ENCODE data around the gene FREM1.
A peak's percentile ranks its signal among the peaks of the same experiment; 100 is the strongest.

Gene FREM1

DNA sequence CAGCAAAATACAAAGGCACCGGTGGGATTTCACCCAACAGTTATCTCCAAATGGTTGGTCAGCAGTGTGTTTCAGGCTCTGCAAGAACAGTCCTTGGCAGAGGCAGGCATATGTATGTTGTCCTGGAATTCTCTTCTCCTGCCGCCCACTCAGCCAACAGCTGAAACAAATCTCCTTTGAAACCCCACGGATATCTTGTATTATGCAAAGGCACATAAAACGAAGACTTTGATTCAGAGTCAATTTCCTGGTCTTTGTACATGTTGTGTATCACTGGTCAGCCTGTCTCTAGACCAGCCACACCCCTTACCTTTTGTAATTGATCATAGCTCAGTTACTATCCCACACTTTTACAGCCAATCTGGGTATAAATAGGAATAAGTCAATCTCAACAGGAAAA, 29.2 kb downstream of the FREM1 start:
- no peak for DNase-seq (ENCODE audit: low read depth in 2 of 2, low spot score in 1 of 2)

GRCh38 chr9:14870090-14870489, 40.1 kb downstream of the FREM1 start:
- no peak for DNase-seq (ENCODE audit: low read depth in 2 of 2, low spot score in 1 of 2)

DNA sequence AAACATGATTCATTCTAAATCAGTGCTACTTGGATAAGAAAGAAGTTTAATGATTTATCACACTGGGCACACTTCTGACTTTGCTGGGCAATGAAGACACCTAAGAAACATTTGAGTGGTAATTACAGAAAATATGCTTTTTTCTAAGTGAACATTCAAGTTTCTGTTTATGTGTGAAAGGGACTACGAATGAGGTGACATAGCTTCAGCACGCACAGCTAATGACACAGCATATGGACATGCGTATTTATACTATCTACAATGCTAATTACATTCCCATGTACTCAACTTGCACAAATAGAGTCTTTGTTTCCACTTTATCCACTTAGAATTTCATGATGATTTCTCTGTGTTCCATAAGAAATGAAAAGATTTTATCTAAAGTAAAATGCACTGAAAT, 40.6 kb downstream of the FREM1 start:
- DNase-seq (ENCODE audit: low read depth in 2 of 2, low spot score in 1 of 2), result no peak

- DNase-seq (ENCODE audit: low read depth in 2 of 2, low spot score in 1 of 2), result no peak
These were observed 41.2 kb downstream of the FREM1 start for GRCh38 chr9:14868772-14869583.

DNA sequence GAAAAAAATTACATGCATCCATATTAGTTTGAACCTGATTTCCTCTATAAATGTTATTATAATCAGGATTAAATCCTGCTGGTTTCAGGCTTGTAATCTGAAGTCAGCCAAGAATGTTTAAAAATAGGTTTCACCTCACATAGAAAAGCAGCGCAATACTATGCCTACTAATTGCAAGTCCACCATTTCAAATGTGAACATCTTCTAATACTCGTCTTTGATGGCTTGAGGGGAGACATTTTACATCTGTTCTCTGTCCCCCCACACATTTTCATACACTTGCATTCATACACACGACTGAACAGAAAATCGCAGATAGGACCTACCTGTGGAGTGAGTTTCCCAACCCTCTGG, 41.8 kb downstream of the FREM1 start:
- DNase-seq (ENCODE audit: low read depth in 2 of 2, low spot score in 1 of 2), result no peak

GRCh38 chr9:14866200-14866749, 44.0 kb downstream of the FREM1 start:
- no peak for DNase-seq (ENCODE audit: low read depth in 2 of 2, low spot score in 1 of 2)

- DNase-seq (ENCODE audit: low read depth in 2 of 2, low spot score in 1 of 2), result no peak
These were observed 45.9 kb downstream of the FREM1 start for GRCh38 chr9:14864309-14864708.

DNA sequence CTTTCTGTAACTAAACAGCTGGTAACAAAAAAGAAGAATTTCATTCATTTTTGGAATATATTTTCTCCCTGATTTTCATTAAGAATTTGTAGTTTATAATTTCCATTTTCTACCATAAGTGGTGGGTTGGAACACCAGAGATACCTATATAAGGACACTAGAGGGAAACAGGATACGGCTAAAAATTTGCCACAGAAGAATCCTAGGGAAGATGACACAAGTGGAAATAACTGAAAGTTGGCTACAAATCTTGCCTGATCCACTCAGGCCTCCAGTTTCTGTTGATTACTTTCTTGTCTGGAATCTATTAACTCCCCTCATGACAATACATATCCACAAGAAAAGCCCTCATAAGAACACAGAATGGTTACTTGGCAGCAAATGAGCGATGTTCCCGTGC, 46.8 kb downstream of the FREM1 start:
- DNase-seq (ENCODE audit: low read depth in 2 of 2, low spot score in 1 of 2), result no peak

DNA sequence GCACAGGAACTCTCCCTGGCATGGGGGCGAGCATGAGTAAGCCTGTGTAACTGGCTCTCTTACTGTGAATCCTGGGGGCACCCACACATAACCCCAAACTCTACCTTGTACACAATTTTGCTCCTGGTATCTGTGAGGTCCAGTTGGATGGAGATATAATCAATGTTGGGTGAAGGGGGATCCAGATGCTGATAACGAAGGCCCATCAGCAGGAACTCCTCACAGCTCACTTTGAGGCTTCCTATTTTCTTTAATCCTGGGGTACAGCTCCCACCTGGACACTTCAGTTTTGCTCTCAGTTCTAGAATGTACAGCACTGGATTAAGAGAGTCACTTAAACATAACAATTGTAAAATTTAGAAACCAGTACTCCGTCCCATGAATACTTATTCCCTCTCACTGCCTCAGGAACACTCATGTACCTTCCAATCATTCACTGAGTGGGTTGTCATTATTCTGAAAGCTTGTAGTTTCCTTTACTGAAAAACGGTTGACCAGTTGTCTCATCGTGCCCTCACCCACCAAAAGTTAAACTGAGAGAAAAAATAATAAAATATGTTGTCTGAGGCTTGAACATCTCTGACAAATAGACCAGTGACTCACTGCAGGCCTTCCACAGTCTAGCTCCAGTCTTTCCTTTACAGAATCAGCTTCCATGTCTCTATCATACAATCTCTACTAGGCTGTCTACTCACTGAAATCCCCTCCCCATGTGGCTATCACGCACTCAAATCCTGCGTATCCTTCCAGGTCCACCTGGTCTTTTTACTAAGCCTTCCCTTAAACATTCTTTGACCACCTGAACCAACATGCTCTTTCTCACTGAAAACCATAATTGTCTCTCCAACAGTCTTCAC, 52.6 kb downstream of the FREM1 start:
- DNase-seq (ENCODE audit: low read depth in 2 of 2, low spot score in 1 of 2), result no peak

GRCh38 chr9:14849851-14850250, 60.4 kb downstream of the FREM1 start:
- DNase-seq (ENCODE audit: low read depth in 2 of 2, low spot score in 1 of 2), result no peak

GRCh38 chr9:14849296-14849695, 60.9 kb downstream of the FREM1 start:
- no peak for DNase-seq (ENCODE audit: low read depth in 2 of 2, low spot score in 1 of 2)

DNA sequence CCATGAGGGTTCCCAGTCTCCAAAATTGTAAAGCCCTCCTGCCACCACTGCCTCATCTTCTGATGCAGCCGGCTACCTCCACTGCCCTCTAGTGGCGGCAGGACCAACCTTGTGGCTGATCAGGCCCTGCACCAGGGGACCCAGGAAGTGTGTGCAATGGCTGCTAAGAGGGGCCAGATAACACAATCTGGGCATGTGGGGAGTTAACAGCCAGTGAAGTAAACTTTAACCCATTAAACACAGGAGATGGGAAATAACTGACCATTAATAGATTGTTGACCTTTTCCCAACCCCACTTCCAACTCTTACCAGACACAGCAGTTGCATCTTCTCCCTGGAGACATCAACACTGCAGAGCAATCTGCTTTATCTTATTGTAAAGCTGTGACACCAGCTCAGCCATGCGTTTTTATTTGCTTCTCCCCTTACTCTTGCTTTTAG, 63.3 kb downstream of the FREM1 start:
- peak in 1 of 2 donors; percentile 7 for DNase-seq (ENCODE audit: low read depth in 2 of 2, low spot score in 1 of 2)

DNA sequence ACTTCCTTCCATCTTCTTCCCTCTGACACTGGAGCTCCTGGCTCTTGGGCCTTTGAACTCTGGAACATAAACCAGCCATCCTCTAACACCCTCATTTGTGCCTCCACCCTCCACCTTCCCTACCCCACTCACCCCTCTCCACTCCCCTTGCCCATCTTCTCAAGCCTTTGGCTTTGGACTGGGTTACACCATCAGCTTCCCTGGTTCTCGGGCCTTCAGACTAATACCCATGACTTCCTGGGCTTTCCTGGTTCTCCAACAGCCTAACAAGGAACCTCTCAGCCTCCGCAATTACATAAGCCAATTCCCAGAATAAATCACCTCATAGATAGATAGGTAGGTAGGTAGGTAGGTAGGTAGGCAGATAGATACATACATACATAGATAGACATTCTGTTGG, 67.1 kb downstream of the FREM1 start:
- DNase-seq (ENCODE audit: low read depth in 2 of 2, low spot score in 1 of 2), result no peak

DNA sequence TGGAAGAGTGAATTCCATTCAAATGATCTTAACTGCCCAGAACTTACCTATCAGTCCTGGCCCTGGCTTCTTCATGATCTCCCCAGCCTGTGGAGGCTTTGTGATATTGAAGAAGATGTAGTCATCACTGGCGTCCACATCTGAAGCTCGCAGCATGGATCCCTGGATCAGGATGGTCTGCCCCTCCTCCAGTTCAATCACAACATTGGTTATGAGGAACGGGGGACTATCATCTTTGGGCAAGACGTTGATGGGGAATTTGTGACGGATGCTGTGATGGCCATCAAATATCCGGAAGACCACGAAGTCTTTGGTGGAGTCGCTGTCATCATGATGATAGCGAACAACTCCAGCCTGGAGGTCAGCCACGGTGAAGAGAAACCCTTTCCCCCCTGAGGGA, 68.0 kb downstream of the FREM1 start:
- DNase-seq (ENCODE audit: low read depth in 2 of 2, low spot score in 1 of 2), result no peak

GRCh38 chr9:14838701-14839100, 71.5 kb downstream of the FREM1 start:
- no peak for DNase-seq (ENCODE audit: low read depth in 2 of 2, low spot score in 1 of 2)

DNA sequence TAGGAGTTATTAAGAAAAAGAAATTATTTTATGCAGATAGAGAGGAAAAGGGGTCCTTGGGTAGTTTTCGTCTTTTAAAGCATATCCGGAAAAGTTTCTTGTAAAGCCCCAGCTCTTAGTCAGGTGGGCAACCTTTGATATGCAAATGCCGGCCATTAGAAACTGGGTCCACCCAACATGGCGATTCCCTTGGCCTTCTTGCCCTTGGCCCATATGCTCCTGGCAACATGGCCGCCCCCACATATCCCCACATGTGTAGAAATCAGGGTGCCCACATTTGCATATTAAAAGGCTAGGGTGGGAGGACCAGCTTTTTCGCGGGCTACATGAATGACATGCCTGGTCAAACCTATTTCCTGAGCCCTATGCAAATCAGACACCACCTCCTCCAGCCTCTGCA, 73.3 kb downstream of the FREM1 start:
- no peak for DNase-seq (ENCODE audit: low read depth in 2 of 2, low spot score in 1 of 2)

GRCh38 chr9:14831661-14832060, 78.6 kb downstream of the FREM1 start:
- no peak for DNase-seq (ENCODE audit: low read depth in 2 of 2, low spot score in 1 of 2)

GRCh38 chr9:14831074-14831473, 79.2 kb downstream of the FREM1 start:
- DNase-seq (ENCODE audit: low read depth in 2 of 2, low spot score in 1 of 2), result no peak

GRCh38 chr9:14830057-14830456, 80.2 kb downstream of the FREM1 start:
- no peak for DNase-seq (ENCODE audit: low read depth in 2 of 2, low spot score in 1 of 2)

DNA sequence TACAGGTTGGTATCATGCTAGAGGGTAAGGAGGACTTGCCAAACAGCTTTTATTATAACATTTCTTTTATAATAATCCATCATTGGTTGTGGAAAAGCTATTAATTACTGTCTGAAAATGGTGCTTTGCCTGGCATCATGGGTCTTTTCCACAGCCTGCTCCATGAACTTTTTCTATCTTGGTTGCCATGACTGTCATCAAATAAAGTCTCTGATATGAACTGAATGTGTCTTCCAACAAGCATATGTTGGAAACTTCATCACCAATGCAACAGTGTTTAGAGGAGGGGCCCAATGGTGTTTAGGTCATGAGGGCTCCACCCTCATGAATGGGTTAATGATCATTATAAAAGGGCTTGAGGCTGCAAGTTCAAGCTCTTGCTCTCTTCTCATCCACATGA, 81.0 kb downstream of the FREM1 start:
- DNase-seq (ENCODE audit: low read depth in 2 of 2, low spot score in 1 of 2), result no peak

DNA sequence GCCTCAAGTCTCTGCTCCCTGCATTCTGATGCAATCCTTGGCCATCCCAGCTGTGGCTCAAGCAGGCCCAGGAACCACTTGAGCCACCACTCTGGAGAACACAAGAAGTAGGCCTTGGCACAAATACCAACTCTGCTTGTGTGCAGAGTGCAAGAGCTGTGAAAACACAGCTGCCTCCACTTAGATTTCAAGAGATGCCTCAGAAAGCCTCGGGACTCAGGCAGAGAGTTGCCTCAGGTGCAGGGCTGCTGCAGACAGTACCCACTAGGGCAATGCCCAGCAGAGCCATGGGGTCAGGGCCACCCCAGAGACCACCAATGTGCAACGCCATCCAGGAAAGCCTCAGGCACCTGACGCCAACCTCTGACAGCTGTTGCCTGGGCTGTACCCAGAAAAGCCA, 82.4 kb downstream of the FREM1 start:
- DNase-seq (ENCODE audit: low read depth in 2 of 2, low spot score in 1 of 2), result no peak

DNA sequence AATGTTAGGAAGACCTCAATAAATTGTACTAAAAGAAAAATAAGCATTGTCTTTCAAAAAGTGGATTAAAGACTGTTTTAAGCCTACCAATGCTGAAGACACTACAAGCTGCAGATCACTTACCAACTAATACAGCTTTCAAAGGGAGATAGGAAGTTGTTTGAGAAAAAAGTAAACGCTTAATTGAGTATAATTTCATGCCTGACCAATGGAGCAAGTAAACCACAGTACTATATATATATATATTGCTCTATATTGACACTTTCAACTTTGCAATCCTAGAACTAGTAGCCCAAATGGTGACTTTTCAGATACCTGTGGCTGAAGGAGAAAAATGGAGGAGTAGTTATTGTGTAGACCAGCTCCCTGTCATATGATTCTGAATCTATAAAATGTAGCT, 85.7 kb downstream of the FREM1 start:
- DNase-seq (ENCODE audit: low read depth in 2 of 2, low spot score in 1 of 2), result no peak

Measured in stimulated activated CD8-positive, alpha-beta memory T cell treated with anti-CD3 and anti-CD28 coated beads, Interleukin-4, amount 100 ng/mL, for 4 hours (primary cell).